Muscle of leg (tissue), 11 donors: ENCODE measurements around the gene DHRS9. TPM values are rescaled to one million over a fixed set of nuclear protein-coding genes. Genes with fewer than 3 reads are reported as not detected.

Source experiments
- DNase-seq: peaks from one replicate; pipeline ENCODE4 v3.0.0; 2013
- H3K27ac ChIP-seq: one replicate; pipeline ENCODE4 v1.5.1; 2013; ENCODE audit warnings: mild to moderate bottlenecking, low read length, control low read depth
- H3K27me3 ChIP-seq: one replicate; pipeline ENCODE4 v1.6.1; 2013; ENCODE audit warnings: low read length; ENCODE audit not compliant: control insufficient read depth, insufficient read depth
- H3K36me3 ChIP-seq: one replicate; pipeline ENCODE4 v1.6.1; 2013; ENCODE audit warnings: low read length; ENCODE audit not compliant: control insufficient read depth, insufficient read depth
- H3K4me1 ChIP-seq: one replicate; pipeline ENCODE4 v1.6.1; 2013; ENCODE audit warnings: low read length; ENCODE audit not compliant: control insufficient read depth, insufficient read depth
- H3K4me3 ChIP-seq: one replicate; pipeline ENCODE4 v1.5.1; 2013; ENCODE audit warnings: low read length, control low read depth
- H3K9me3 ChIP-seq: replicated peaks from 2 replicates; pipeline ENCODE4 v1.6.1; 2013; ENCODE audit warnings: low read depth, low read length; ENCODE audit not compliant: control insufficient read depth
- WGBS: methylation state at CpG from one replicate; pipeline ENCODE4 v1.1.5; 2013; ENCODE audit warnings: missing lambda C conversion rate; ENCODE audit not compliant: insufficient coverage; 5-methylcytosine and 5-hydroxymethylcytosine counted together
- polyA plus RNA-seq, 8 donors: library from polyadenylated mRNA; unstranded; fragments of 120-200 nt; gene quantifications; one replicate each; pipeline versions ENCODE4 v1.2.1 to v1.2.3, GENCODE V29; 2013; ENCODE audit warnings: inconsistent platforms in 1 of 8, low replicate concordance in 1 of 8; ENCODE audit not compliant: insufficient read length in 8 of 8, insufficient read depth in 1 of 8
- total RNA-seq: library from RNA; stranded (reverse); fragments of 120-200 nt; gene quantifications from one replicate; pipeline ENCODE4 v1.2.4, GENCODE V29; 2013

Gene DHRS9
- total and polyA plus RNA-seq, 9 donors, result 0.19 to 0.72 (median 0.33) TPM

DNA sequence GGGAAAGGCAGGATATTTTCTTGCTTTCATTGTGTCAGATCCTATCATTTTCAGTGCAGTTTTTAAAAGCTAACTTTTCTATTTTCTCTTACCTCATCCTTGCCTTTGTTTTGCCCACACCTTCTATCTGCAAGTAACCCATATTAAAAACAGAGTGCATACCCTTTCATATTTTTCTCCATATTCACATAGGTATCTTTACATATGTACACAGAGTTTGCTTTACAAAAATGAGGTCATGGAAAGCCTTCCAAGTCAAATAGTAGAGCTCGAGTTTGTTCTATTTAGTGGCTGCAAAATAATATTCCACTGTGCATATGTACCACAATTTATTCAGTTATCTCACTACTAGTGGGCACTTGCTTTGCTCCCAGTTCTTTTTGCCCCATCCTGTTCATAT is 3.9 kb upstream of the DHRS9 start:
- Histone ChIP-seq H3K36me3 (no peaks in the 10 kb centered on the region), H3K4me1 (no peaks in the 10 kb centered on the region), H3K9me3 (no peaks in the 10 kb centered on the region), H3K4me3 (no peak overlapping the region), H3K27me3 (no peaks in the 10 kb centered on the region), H3K27ac (no peak overlapping the region)
- no peak for DNase-seq
- no CpG with 5 or more reads among the region's 1 CpG for WGBS

DNA sequence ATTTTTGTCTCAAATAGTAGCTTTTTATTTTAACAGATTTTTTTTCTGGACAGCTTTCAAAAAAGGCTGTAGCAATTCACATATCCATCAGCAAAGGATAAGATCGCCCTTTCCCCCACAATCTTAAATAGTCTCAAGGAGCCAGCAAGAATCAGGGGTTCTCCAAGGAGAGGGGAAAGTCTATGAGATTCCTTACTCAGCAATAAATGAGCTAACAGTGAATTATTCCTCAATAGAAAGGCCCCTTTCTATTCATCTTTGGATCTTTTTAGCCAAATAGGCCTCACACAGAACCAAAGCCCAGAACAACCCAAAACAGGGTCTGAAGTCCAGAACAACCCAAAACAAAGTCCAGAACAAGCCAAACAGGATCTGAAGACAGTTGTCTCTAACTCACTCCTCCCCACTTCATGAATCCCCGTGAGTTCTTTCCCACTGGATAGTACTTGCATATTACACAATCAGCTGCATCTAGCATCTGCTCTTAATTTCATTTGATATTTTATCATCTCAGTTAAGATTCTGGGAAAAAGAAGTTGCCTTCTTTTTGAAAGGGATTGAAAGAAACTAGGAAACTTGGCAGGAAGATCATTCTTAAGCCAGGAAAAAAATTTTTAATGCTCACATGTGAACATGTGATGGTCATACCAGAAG is 3.4 kb upstream of the DHRS9 start:
- no peak overlapping the region for H3K27ac ChIP-seq

DNA sequence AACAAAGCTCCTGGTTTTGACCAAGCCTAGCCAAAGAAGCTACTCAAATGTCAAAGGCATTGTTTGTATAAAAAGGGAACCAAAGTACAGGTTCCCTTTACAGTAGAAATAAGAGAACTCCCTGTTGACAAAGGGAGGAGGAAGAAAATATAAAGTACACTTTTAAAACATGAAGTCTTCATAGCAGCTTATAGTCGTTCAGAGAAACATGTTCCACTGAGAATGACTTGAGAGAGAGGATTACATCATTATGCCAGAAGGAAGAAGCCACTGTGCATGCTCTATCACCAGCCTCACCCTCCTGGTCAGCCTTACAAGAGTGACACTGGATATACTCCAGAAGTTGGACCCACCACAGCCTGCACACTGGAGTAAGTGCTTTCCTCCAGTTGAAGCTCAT is 2.5 kb upstream of the DHRS9 start:
- Histone ChIP-seq H3K4me1 (no peaks in the 10 kb centered on the region), H3K36me3 (no peaks in the 10 kb centered on the region), H3K9me3 (no peaks in the 10 kb centered on the region), H3K27ac (no peak overlapping the region), H3K4me3 (no peak overlapping the region), H3K27me3 (no peaks in the 10 kb centered on the region)
- no peak for DNase-seq
- no CpG with 5 or more reads among the region's 1 CpG for WGBS

More for the DNA sequence above, 3.4 kb upstream of the DHRS9 start:
- no peaks in the 10 kb centered on the region for H3K9me3 ChIP-seq
- H3K4me3 ChIP-seq, result no peak overlapping the region
- DNase-seq, result no peak
- H3K36me3 ChIP-seq, result no peaks in the 10 kb centered on the region
- no peaks in the 10 kb centered on the region for H3K4me1 ChIP-seq
- H3K27me3 ChIP-seq, result no peaks in the 10 kb centered on the region
- no CpG with 5 or more reads among the region's 2 CpGs for WGBS

GRCh38 chr2:169069833-169070232 is 470 bp downstream of the DHRS9 start:
- H3K4me3 ChIP-seq, result no peak overlapping the region
- WGBS, result no CpG with 5 or more reads among the region's 2 CpGs
- no peak overlapping the region for H3K27ac ChIP-seq

DNA sequence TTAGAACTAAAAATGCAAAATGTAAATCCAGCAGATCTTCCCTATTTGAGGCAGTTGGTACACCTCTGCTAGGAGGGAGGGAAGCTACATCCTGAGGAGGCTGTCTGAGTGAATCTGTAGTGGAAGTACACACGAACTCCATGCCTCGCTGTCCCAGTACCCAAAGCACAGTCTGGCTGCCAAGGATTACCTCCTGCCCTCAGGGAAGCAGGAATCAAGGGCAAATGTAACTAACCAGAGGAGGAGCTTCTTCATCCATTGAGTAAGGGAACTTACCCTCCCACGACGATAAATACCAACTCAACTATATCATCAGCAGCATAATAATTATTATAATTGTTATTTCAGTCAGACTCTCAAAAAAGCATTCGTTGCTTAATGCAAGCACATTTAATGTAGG is 2.1 kb downstream of the DHRS9 start:
- no peak overlapping the region for H3K27ac ChIP-seq
- DNase-seq, result no peak
- H3K4me3 ChIP-seq, result no peak overlapping the region
- H3K27me3 ChIP-seq, result no peaks in the 10 kb centered on the region
- no peaks in the 10 kb centered on the region for H3K36me3 ChIP-seq
- no CpG with 5 or more reads among the region's 5 CpGs for WGBS
- no peaks in the 10 kb centered on the region for H3K4me1 ChIP-seq
- no peaks in the 10 kb centered on the region for H3K9me3 ChIP-seq

More at GRCh38 chr2:169069833-169070232, 470 bp downstream of the DHRS9 start:
- Histone ChIP-seq H3K4me1 (no peaks in the 10 kb centered on the region), H3K27me3 (no peaks in the 10 kb centered on the region), H3K9me3 (no peaks in the 10 kb centered on the region), H3K36me3 (no peaks in the 10 kb centered on the region)
- no peak for DNase-seq

DNA sequence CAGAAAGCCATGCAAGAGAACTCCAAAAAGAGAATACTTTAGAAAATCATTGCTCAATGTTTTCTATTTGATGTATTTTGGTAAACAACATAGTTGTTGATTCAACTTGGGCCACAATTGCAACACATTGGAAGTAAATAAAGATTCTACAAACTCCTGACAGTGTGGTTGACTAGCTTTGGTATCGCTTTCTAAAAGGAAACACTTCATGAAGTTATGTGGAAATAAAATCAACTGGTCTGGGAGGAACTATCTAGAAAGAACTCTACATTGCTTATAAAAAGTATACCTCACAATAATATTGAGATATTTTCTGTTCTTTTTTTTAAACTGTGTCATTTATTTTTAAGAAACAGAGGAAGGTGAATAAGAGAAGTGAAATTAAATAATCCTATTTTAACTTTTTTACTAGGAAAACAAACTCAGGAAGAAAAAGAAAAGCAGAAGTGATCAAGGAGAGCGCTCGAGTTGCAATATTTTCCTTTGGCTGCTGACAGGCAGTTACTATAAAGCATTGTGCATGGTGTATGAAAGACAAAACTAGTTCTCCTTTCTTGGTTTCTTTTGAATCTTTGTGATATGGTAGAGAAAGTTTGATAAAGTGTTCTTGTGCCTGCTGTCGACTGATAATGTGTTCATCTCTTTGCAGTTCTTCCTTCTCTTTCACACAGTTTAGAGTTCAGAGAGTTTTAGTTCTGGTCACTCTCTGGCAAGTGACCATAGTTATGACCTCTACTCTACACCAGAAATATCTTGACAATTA is 3.0 kb downstream of the DHRS9 start:
- H3K27ac ChIP-seq, result no peak overlapping the region
- no peaks in the 10 kb centered on the region for H3K36me3 ChIP-seq
- no peak overlapping the region for H3K4me3 ChIP-seq
- peak; percentile 63 for DNase-seq
- H3K9me3 ChIP-seq, result no peaks in the 10 kb centered on the region
- 100% methylated on average over 2 of the region's 4 CpGs for WGBS
- no peaks in the 10 kb centered on the region for H3K27me3 ChIP-seq
- H3K4me1 ChIP-seq, result no peaks in the 10 kb centered on the region

- no peaks in the 10 kb centered on the region for H3K4me1 ChIP-seq
- no peaks in the 10 kb centered on the region for H3K27me3 ChIP-seq
- DNase-seq, result no peak
- no peak overlapping the region for H3K27ac ChIP-seq
- WGBS, result no CpG with 5 or more reads among the region's 3 CpGs
- no peak overlapping the region for H3K4me3 ChIP-seq
- H3K9me3 ChIP-seq, result no peaks in the 10 kb centered on the region
- H3K36me3 ChIP-seq, result no peaks in the 10 kb centered on the region
Measured at GRCh38 chr2:169073211-169073962, 4.0 kb downstream of the DHRS9 start.

GRCh38 chr2:169073963-169074751 is 4.8 kb downstream of the DHRS9 start:
- Histone ChIP-seq H3K27me3 (no peaks in the 10 kb centered on the region), H3K4me1 (no peaks in the 10 kb centered on the region), H3K36me3 (no peaks in the 10 kb centered on the region), H3K9me3 (no peaks in the 10 kb centered on the region), H3K4me3 (no peak overlapping the region), H3K27ac (no peak overlapping the region)
- no peak for DNase-seq
- WGBS, result 81% methylated on average over 8 of the region's 9 CpGs

DNA sequence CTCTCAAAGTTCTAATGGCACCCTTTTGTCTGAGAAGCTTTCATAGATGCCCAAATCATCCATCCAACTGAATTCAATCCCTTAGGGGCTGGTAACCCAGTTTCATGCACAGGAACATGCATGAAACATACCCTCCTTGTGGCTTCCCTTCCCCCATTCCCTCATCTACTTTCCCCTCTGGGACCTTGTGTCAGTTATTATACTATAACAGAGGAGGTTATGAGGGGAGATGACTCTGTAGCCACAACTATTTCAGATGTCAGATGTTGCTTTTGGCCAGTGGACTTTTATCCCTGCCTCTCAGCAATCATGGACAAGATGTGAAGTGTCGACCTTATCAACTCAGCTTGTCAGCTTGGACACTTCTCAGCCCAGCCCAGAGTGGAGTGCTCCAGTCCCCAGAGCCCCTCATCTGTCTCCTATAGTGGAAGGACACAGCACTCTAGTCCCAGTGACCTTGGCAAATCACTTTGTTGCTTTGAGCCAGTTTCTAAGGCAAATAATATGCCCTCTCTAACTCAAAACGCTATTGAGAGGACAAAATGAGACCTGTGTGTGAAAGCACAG is 8.4 kb downstream of the DHRS9 start:
- 50% methylated on average over 1 of the region's 2 CpGs for WGBS
- H3K27me3 ChIP-seq, result no peaks in the 10 kb centered on the region
- DNase-seq, result no peak
- no peaks in the 10 kb centered on the region for H3K4me1 ChIP-seq
- H3K27ac ChIP-seq, result no peak overlapping the region
- H3K9me3 ChIP-seq, result no peaks in the 10 kb centered on the region
- H3K4me3 ChIP-seq, result no peak overlapping the region
- H3K36me3 ChIP-seq, result no peaks in the 10 kb centered on the region
